Fibroblast of pulmonary artery (primary cell): Measurements from ENCODE around the gene SHB.
A peak's percentile ranks its signal among the peaks of the same experiment; 100 is the strongest.

ENCODE experiments used
- DNase-seq: peaks from one replicate; pipeline ENCODE4 v3.0.0-alpha.2; 2010; ENCODE audit warnings: low read depth
- H3K4me3 ChIP-seq: replicated peaks from 2 replicates; pipeline ENCODE4 v1.5.1; 2011; ENCODE audit warnings: low read depth, mild to moderate bottlenecking, control low read depth, low read length, moderate library complexity
- CTCF ChIP-seq: IDR thresholded peaks from 2 replicates; pipeline ENCODE4 v1.5.1; 2011; ENCODE audit warnings: mild to moderate bottlenecking, control low read depth, low read length, inconsistent platforms; ENCODE audit errors: missing control alignments

SHB gene

GRCh38 chr9:37956904-37957663 lies 111.9 kb downstream of the SHB start:
- H3K4me3 ChIP-seq: no peak overlapping the region
- DNase-seq: no peak
- no peak for TF ChIP-seq CTCF

- H3K4me3 ChIP-seq: no peak overlapping the region
- TF ChIP-seq CTCF: no peak
- no peak for DNase-seq
These were observed 112.6 kb downstream of the SHB start for GRCh38 chr9:37956423-37956820.

- DNase-seq: no peak
- no peak for TF ChIP-seq CTCF
- no peak overlapping the region for H3K4me3 ChIP-seq
These were observed 113.1 kb downstream of the SHB start for GRCh38 chr9:37955781-37956422.

GRCh38 chr9:37954581-37954981 lies 114.4 kb downstream of the SHB start:
- no peak for DNase-seq
- no peak for TF ChIP-seq CTCF
- H3K4me3 ChIP-seq: no peak overlapping the region

GRCh38 chr9:37953775-37954437 lies 115.1 kb downstream of the SHB start:
- no peak for TF ChIP-seq CTCF
- H3K4me3 ChIP-seq: no peak overlapping the region
- DNase-seq: peak; percentile 98

- DNase-seq: no peak
- no peak for TF ChIP-seq CTCF
These were observed 115.7 kb downstream of the SHB start for GRCh38 chr9:37953206-37953774.

More at GRCh38 chr9:37953206-37953774, 115.7 kb downstream of the SHB start:
- H3K4me3 ChIP-seq: no peak overlapping the region
